ENCODE data around the gene MEIKIN. TPM values are rescaled to one million over a fixed set of nuclear protein-coding genes. Genes with fewer than 3 reads are reported as not detected.

MEIKIN gene
- total RNA-seq, 1 experiment from 2014 or later, result not detected

GRCh38 chr5:131810510-131811249, 134.8 kb downstream of the MEIKIN start:
- BruUV-seq (replicated peaks), result no TSS peak
- no peak for TF ChIP-seq EZH2phosphoT487 (IDR thresholded peaks at IDR 0.05; ENCODE audit: borderline replicate concordance, low read length)
- TF ChIP-seq CTCF (conservative IDR thresholded peaks at IDR 0.05; ENCODE audit: low read depth, low read length), result peak; percentile 46; the same call in 1 of the 2 replicates
- ChIA-PET POLR2A (ENCODE audit: unreplicated experiment) (no interaction called here), CTCF (interaction anchor here (0.6 to 1.3 kb wide), 2 partner anchors 198 to 242 kb away, joined by 3 to 13 read pairs; no protein-coding TSS in a partner anchor)
- Histone ChIP-seq H3K9me3 (ENCODE audit: low read length) (no peaks in the 10 kb centered on the region), H3K27me3 (ENCODE audit: low read length) (no peaks in the 10 kb centered on the region), H3K27ac (ENCODE audit: low read length) (no peak overlapping the region), H3K9me2 (replicated peaks; ENCODE audit: low read length) (no peaks in the 10 kb centered on the region), H3K9ac (ENCODE audit: low read length) (no peak overlapping the region), H3K79me2 (ENCODE audit: low read length) (no peaks in the 10 kb centered on the region), H4K20me1 (ENCODE audit: low read length) (no peaks in the 10 kb centered on the region), H3K4me3 (ENCODE audit: low read length) (no peak overlapping the region), H3K4me2 (ENCODE audit: low read length) (no peak overlapping the region), H2AFZ (ENCODE audit: low read length) (no peak overlapping the region), H3F3A (ENCODE audit: low read length, unreplicated experiment) (no peaks in the 10 kb centered on the region), H3K36me3 (ENCODE audit: low read depth, low read length) (no peaks in the 10 kb centered on the region), H3K4me1 (ENCODE audit: insufficient read depth, low read length) (no peaks in the 10 kb centered on the region)
- DNase-seq (peak; percentile 27), ATAC-seq (0 out of 2 replicates have a peak, but pooled peaks have one; percentile 54)
- intact Hi-C loops (cut with micrococcal nuclease), result loop anchor here (1.0 kb wide), 1 partner anchor 198 kb away; no protein-coding TSS in a partner anchor

GRCh38 chr5:131796793-131797693, 148.4 kb downstream of the MEIKIN start, which contains the start of gene FNIP1:
FNIP1 (minus strand) TSS chr5:131797017; CDS start chr5:131796921, 96 bp downstream.
- TSS peak; percentile 79 for BruUV-seq (replicated peaks)

More at GRCh38 chr5:131796793-131797693, 148.4 kb downstream of the MEIKIN start, which contains the start of gene FNIP1:
- Histone ChIP-seq H3K4me2 (ENCODE audit: low read length) (peak within 1 kb of the TSS; percentile 98), H3K4me1 (ENCODE audit: insufficient read depth, low read length) (peaks cover 10% of the 10 kb centered on the region), H3F3A (ENCODE audit: low read length, unreplicated experiment) (no peaks in the 10 kb centered on the region), H3K4me3 (ENCODE audit: low read length) (peak within 1 kb of the TSS; percentile 98), H3K27me3 (ENCODE audit: low read length) (no peaks in the 10 kb centered on the region), H2AFZ (ENCODE audit: low read length) (peak within 1 kb of the TSS; percentile 99), H3K79me2 (ENCODE audit: low read length) (peaks cover 47% of the 10 kb centered on the region), H3K27ac (ENCODE audit: low read length) (peak within 1 kb of the TSS; percentile 74), H3K9ac (ENCODE audit: low read length) (peak within 1 kb of the TSS; percentile 98), H3K36me3 (ENCODE audit: low read depth, low read length) (no peaks in the 10 kb centered on the region), H3K9me3 (ENCODE audit: low read length) (no peaks in the 10 kb centered on the region), H4K20me1 (ENCODE audit: low read length) (peaks cover 15% of the 10 kb centered on the region; the same call in 1 of the 2 replicates), H3K9me2 (replicated peaks; ENCODE audit: low read length) (no peaks in the 10 kb centered on the region)
- peak; percentile 90 for DNase-seq
- intact Hi-C loops (cut with micrococcal nuclease), result loop anchor here (2.0 to 10.0 kb wide), 4 partner anchors 48 to 210 kb away; partner anchors contain the start of gene RAPGEF6
- ATAC-seq, result peak; percentile 94
- TF ChIP-seq EZH2 (IDR thresholded peaks at IDR 0.05; ENCODE audit: low read length, unreplicated experiment) (no peak), EZH2phosphoT487 (IDR thresholded peaks at IDR 0.05; ENCODE audit: borderline replicate concordance, low read length) (no peak), CTCF (conservative IDR thresholded peaks at IDR 0.05; ENCODE audit: low read depth, low read length) (no peak)
- ChIA-PET CTCF (interaction anchor here (0.6 kb wide), 1 partner anchor 117 kb away, joined by 4 read pairs; no protein-coding TSS in a partner anchor), POLR2A (ENCODE audit: unreplicated experiment) (interaction anchor here (0.7 kb wide), 1 partner anchor 150 kb away, joined by 3 read pairs; no protein-coding TSS in a partner anchor)
